Spleen (tissue), 7 donors: Measurements from ENCODE around the gene SPATA25.

Experiments used
- CTCF ChIP-seq, 11 experiments: fragments of 200-600 bp in 7 of 11; fragments of 450-650 bp in 4 of 11; sonication (generic) in 4 of 11; IDR thresholded peaks in 8 of 11; conservative IDR thresholded peaks in 3 of 11; 1 replicate in 7 of 11; 2 replicates in 4 of 11; pipeline versions ENCODE4 v1.4.0 to v1.8.0; 2016 to 2021; ENCODE audit warnings: antibody characterized with exemption in 11 of 11, inconsistent platforms in 4 of 11, mild to moderate bottlenecking in 1 of 11
- POLR2AphosphoS5 ChIP-seq, 3 donors: sonication (generic); formaldehyde crosslinking; IDR thresholded peaks; one replicate each; pipeline ENCODE4 v1.5.1; 2017; ENCODE audit warnings: antibody characterized with exemption in 3 of 3
- donor health status: DM: no; HTN: no; CAD: no; lungs with moderate emphysema.
- donor health status: DM: no; HTN: no; CAD: no.
- donor health status: DM: no; HTN: no; CAD: no.

- TF ChIP-seq CTCF (IDR thresholded peaks at IDR 0.05 in 8 of 11, conservative IDR thresholded peaks at IDR 0.05 in 3 of 11) (no peak), POLR2AphosphoS5 (IDR thresholded peaks at IDR 0.05) (peak in 2 of 3 donors; percentile 34 to 68)
These were observed 5.5 kb upstream of the SPATA25 start for GRCh38 chr20:45892828-45893500.
